G401.6 (cell line): Measurements from ENCODE around the gene KCTD14.
"Not testable (repeated sequence)": the region's sequence is repeated elsewhere in the genome, so short reads cannot be mapped to it uniquely, and the experiment has no call there.

Source experiments
- FAIRE-seq: peaks from 2 replicates; lab custom pipeline; 2012; peaks lifted over from hg19 to GRCh38; lab: Jason Lieb, UNC

Gene KCTD14

GRCh38 chr11:78022397-78023396, at the start of gene KCTD14:
Gene KCTD14, minus strand, starts transcription at chr11:78023276. Its CDS starts 27 bp downstream, at chr11:78023249.
- FAIRE-seq = no peak

- FAIRE-seq = no peak
Observed at GRCh38 chr11:78072455-78072854, 49.4 kb upstream of the KCTD14 start.

DNA sequence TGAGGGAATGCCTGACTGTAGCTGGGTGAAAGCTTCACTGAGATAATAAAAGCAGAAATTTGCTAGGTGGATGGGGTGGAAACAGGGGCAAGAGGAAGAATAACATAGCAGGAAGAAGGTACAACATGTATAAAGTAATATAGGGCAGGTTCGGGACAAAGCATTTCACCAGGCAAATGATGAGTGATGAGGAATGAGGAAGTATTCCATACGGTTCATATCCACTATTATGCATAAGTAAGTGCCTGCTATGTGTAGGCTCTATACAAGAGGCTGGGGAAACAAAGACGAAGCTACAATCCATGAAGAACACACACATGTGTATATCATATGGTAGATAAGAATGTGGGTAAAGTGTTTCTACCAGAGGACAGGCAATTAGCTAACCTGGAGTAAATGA, 48.6 kb upstream of the KCTD14 start:
- no peak for FAIRE-seq

- no peak for FAIRE-seq
Observed at GRCh38 chr11:78070621-78071020, 47.5 kb upstream of the KCTD14 start.

DNA sequence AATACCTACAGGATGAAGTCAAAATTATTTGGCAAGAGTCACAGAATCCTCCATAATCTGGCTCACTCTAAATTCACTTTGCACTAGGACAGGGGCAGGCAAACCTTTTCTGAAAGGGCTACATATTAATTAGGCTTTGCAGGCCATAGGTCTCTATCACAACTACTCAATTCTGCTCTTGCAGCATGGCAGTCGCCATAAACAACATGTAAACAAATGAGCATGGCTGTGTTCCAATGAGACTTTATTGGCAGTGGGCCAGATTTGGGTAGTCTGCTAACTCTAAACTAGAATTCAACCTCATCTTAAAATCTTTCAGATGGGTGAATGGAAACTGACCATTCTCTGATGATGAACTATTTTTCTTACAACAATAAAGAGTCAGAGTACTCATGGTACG, 46.4 kb upstream of the KCTD14 start:
- no peak for FAIRE-seq

DNA sequence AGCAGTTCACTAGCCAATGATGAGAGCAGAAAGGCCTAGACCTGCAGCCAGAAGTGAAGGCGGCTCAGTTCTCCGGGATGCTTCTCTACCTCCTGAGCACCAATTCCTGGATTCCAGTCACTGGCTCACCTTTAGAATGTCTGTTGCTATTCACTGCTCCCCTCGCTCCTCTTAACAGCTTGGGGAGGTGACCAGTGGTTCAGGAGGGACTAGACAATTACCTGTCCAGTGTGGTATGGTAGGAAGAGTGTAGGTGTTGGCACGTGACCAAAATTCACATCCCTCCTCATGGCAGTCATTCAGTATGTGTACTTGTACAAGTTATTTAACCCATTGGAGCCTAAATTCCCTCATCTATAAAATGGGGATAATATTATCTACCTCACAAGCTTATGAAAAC, 44.6 kb upstream of the KCTD14 start:
- no peak for FAIRE-seq

DNA sequence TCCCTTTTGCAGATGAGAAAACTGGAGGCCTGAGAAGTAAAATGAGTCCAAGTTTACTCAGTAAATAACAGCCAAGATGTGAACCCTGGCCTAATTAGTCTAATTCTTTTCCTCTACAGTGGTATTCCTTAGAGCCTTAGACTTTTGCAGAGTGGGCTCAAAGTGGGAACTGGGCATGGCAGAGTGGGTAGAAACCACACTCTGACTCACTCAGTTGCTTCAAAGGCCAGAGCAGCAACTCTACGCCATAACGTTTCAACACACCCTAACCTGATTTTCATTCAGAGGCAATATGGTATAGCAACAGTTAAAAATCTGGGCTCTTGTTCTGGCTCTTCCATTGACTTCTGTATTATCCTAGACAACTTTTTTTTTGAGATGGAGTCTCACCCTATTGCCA, 43.4 kb upstream of the KCTD14 start:
- FAIRE-seq = no peak

GRCh38 chr11:78065203-78065602, 42.1 kb upstream of the KCTD14 start:
- no peak for FAIRE-seq

DNA sequence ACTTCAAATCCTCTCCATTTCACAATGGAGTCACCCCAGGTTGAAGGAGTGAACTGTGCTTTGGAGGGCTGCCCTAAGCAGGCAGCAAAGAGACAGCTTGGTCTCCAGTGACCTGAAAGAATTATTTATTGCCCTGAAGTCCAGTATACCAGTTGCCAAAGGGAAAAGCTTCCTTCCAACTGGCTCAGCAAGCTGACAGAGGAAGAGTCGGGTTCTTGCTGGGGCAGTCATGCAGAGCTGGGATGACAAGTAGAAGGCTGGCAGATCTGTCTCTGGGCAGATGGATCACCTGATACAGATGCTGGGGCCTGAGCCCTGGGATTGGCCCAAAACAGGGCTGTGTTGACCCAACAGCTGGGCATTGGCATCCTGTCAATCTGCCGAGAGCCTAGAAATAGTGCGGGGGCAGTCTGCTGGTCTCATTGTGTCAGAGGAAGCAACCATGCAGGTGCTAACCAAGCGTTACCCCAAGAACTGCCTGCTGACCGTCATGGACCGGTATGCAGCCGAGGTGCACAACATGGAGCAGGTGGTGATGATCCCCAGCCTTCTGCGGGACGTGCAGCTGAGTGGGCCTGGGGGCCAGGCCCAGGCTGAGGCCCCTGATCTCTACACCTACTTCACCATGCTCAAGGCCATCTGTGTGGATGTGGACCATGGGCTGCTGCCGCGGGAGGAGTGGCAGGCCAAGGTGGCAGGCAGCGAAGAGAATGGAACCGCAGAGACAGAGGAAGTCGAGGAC, 40.5 kb upstream of the KCTD14 start, which contains the start of gene THRSP:
THRSP (plus strand) TSS at position 422 of the 742 bp plus-strand sequence; CDS start at position 443, 21 bp downstream.
- no peak for FAIRE-seq

DNA sequence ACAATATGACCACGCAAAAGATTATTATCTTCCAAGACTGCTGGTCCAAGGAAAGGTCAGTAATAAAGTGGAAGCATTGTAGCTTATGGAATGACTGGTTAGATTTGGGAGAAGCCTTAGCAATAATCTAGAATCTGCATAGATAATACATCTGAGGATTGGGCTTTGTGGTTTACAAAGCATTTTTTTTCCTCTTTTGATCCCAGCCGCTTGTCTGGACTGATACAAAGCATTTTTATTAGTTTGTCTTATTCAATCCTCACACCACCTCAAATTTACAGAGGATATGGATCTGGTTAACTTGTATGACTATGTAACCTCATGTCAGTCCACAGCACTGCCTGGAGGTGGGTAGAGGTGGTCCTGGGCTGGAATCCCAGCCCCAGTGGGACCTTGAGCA, 39.6 kb upstream of the KCTD14 start:
- FAIRE-seq = no peak

DNA sequence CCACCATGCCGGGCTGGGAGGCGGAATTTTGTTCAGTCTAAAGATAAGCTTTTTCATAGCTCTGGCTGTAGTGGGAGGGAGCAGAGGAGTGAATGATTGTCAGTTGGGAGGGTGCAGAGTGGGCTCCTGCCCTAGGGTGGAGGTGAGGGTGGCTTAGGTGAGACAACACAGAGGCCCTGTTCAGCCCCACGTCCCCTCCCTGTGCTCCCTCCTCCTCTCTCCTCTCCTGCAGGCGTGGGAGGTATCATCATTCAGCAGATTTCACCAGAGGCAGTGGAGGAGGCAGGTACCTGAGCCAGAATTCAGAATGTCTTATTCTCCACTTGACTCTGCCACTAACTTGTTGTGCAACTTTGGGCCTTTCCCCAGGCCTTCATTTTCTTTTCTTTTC, 38.8 kb upstream of the KCTD14 start:
- FAIRE-seq = no peak

GRCh38 chr11:78061088-78061920, 38.2 kb upstream of the KCTD14 start:
- no peak for FAIRE-seq

GRCh38 chr11:78060533-78060932, 37.5 kb upstream of the KCTD14 start:
- no peak for FAIRE-seq

GRCh38 chr11:78059749-78060328, 36.8 kb upstream of the KCTD14 start:
- not testable (repeated sequence) for FAIRE-seq

DNA sequence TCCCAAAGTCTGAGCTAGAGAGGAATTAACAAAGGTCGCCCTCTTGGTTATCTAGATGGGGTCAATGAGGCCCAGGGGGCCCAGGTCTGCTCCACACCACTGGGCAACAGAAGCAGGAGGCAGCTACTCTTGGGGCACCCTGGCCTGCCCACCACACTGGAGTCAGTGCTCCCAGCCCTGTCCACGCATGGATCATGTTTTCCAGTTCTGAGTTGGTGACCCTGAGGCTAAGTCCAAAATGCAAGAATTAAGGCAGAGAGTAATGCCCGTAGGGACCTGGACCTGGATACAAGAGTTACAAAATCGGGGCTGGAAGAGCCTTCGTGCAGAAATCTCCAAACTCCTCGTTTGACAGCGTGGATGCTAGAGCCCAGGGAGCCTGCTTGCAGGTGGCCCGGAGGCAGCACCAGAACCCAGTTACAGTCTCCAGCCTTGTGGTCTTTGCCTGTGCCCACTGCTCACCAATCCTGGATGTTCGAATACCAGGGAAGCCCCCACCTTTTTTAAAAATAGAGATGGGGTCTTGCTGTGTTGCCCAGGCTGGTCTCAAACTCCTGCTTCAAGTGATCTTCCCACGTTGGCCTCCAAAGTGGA, 34.5 kb upstream of the KCTD14 start:
- FAIRE-seq = no peak

DNA sequence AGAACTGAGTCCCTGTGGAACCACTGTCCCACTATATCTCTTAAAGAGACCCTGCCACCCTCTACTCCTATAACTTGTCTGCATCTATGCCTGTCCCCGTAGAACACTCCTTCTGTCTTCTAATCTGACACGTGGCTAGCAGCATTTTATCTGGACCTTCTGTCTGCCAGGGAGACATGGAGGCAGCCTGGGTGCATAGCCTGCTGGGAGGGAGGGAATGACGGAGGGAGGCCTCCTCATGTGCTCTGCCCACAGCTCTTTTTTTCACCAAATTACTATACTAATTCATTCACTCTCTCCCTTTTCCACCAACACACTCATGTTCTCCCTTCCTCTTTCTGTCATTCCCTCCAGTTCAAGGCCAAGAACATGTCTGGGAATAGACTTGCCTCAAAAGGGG, 33.0 kb upstream of the KCTD14 start:
- FAIRE-seq = no peak

- no peak for FAIRE-seq
Observed at GRCh38 chr11:78054971-78055370, 31.9 kb upstream of the KCTD14 start.

- no peak for FAIRE-seq
Observed at GRCh38 chr11:78050964-78051831, 28.1 kb upstream of the KCTD14 start.

- FAIRE-seq = no peak
Observed at GRCh38 chr11:78049348-78049747, 26.3 kb upstream of the KCTD14 start.

DNA sequence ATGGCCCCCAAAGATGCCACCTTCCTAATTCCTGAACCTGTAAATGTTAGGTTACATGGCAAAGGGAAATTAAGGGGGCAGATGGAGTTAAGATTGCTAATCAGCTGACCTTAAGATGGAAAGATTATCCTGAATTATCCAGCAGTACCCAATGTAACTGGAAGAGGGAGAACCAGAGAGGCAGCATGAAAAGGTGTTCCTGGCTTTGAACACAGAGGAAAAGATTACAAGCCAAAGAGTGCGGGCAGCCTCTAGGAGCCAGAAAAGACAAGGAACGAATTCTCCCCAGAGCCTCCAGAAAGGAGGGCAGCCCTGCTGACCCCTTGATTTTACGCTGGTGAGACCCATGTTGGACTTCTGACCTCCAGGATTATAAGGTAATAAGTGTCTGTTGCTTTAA, 25.5 kb upstream of the KCTD14 start:
- no peak for FAIRE-seq

DNA sequence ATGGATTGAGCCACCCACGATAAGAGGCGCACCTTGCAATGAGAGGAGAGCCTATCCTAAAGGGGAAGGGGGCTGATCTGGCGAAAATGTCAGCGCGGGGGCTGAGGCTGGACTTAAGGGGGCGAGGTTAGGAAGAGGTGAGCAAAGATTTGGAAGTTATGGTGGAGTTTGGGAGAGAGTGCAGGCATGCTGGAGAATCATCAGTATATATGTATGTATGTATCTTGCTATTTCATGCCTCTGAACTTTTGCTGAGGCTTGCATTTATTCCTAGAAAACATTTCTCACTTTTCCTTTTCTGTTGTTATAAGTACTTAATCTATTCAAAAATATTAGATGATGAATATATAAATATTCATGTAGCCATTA, 23.4 kb upstream of the KCTD14 start:
- FAIRE-seq = no peak
